Activated T-cell treated with anti-CD3 and anti-CD28 coated beads for 48 hours (primary cell): Measurements from ENCODE around the gene LOXL3.
"Not testable (repeated sequence)": the region's sequence is repeated elsewhere in the genome, so short reads cannot be mapped to it uniquely, and the experiment has no call there.

Source experiments
- DNase-seq: peaks from one replicate; pipeline ENCODE4 v3.0.0-alpha.2; 2020; ENCODE audit warnings: low read depth

LOXL3 gene

DNA sequence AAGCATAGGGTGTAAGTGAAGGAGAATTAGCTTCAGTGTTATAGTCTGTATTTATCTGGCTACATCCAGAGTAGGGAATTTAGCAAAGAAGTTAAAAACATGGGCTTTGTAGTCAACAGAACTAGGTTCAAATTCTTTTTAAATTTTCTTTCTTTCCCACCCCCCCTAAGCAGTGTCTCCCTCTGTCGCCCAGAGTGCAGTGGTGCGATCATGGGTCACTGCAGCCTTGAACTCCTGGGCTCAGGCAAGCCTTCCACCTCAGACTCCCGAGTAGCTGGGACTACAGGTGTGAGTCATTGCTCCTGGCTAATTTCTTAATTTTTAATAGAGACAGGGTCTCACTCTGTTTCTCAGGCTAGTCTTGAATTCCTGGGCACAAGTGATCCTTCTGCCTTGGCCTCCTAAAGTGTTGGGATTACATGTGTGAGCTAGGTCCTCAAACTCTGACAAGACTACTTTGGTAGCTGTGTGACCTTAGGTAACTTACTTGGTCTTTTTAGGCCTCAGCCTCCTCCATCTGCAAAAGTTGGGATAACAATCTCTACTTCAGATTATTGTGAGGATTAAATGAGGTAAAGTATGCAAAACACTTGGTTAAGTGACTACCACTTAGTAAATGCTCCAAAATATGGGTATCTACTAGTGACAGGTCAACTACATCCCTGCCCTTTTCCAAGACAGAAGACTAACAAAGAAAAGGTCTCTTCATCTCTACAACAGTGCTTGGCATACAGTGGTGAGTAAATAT lies 18.6 kb upstream of the LOXL3 start:
- DNase-seq = no peak

GRCh38 chr2:74571058-74571457 lies 17.3 kb upstream of the LOXL3 start:
- no peak for DNase-seq

- no peak for DNase-seq
Measured at GRCh38 chr2:74569686-74570085, 15.9 kb upstream of the LOXL3 start.

- DNase-seq = no peak
Measured at GRCh38 chr2:74567881-74568280, 14.1 kb upstream of the LOXL3 start.

DNA sequence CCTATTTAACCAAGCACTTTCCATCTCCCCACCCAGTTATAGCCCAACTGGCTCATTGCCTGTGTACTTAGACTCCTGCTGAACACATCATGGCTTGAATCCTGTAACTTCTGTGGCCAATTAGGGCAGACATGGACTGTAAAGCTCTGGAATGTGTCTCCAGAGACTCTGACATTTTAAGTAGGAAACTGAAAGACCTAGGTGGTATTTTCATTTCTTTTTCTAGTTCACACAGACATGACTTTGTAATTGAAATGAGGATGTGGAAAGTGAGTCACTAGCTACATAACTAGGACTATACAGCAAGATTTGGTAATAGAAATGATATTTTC lies 13.0 kb upstream of the LOXL3 start:
- no peak for DNase-seq

DNA sequence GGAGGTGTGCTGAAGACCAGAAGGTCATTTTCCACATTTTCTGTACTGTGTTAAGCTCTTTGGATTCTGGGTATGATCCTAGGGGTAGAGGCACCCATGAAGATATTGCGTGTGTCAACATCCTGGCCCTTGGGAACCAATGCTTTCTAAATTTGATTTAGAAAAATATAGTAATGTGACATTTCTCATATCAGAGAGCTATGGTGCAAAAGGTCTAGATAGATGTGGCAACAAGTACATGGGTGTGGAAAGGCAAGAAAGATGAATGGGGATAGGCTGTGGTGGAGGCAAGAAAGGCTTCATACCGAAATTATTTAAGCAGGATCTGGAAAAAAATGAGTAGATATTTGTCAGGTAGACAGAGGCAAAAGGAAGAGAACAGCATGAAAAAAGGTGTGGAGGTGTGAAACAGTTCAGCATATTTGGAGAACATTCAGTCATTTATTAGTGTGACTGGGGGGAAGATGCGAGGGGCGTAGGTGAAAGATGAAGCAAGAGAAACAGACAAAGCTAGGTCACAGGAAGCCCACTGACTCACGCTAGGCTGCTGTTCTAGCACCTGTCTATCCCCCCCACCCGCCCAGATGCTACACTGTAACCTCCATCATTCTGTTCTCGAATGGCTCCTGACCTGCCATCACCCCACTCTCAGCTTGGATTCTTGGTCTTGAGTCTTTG lies 12.5 kb upstream of the LOXL3 start:
- no peak for DNase-seq

DNA sequence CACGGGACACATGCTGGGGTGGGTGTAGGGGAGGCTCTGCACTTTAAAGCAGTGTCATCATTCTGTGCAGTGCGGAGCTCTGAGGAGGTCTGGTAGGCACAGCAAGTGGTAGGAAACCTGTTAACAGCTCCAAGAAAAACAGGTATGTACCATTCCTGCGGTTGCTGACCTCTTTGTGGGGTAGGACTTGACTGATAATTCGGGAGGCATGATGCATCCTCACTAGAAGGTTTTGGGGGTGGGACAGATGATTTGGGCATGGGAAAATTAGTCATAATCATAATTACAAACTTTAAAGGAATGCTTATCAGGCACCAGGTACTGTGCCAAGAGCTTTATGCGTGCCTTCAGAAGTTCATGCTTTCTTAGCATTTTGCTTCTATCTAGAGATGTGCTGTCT lies 10.5 kb upstream of the LOXL3 start:
- DNase-seq = no peak

GRCh38 chr2:74562126-74562775 lies 8.5 kb upstream of the LOXL3 start:
- no peak for DNase-seq

DNA sequence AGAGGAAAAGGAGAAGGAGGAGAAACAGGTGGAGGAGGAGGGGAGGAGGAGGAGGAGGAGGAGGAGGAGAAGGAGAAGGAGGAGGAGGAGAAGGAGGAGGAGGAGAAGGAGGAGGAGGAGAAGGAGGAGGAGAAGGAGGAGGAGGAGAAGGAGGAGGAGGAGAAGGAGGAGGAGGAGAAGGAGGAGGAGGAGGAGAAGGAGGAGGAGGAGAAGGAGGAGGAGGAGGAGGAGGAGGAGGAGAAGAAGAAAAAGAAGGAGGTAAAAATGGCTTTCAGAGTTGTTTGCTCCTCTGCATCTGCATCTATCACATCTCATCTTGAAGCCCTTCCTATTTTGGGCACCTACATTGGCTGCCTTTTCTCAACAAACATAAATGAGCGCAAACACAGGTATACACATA lies 7.3 kb upstream of the LOXL3 start:
- not testable (repeated sequence) for DNase-seq

DNA sequence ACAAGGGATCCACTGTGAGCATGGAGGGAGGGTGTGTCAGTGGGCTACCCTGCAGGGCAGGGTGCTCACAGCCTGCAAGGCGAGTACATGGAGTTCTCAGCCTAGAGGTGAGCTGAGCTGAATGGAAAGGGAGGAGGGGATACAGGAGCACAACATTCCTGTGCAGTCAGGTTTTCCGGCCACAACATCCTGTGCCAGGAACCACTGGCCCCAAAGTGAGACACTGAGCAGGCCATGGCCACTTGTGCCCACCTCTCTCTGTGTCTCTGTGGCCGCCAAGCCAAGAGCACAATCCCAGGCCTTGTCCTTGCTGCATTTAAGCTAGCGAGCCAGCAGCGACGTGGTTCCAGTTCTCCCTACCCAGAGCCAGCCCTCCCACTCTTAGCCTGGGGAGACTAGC lies 6.8 kb upstream of the LOXL3 start:
- DNase-seq = no peak

- no peak for DNase-seq
Measured at GRCh38 chr2:74559912-74560311, 6.2 kb upstream of the LOXL3 start.

DNA sequence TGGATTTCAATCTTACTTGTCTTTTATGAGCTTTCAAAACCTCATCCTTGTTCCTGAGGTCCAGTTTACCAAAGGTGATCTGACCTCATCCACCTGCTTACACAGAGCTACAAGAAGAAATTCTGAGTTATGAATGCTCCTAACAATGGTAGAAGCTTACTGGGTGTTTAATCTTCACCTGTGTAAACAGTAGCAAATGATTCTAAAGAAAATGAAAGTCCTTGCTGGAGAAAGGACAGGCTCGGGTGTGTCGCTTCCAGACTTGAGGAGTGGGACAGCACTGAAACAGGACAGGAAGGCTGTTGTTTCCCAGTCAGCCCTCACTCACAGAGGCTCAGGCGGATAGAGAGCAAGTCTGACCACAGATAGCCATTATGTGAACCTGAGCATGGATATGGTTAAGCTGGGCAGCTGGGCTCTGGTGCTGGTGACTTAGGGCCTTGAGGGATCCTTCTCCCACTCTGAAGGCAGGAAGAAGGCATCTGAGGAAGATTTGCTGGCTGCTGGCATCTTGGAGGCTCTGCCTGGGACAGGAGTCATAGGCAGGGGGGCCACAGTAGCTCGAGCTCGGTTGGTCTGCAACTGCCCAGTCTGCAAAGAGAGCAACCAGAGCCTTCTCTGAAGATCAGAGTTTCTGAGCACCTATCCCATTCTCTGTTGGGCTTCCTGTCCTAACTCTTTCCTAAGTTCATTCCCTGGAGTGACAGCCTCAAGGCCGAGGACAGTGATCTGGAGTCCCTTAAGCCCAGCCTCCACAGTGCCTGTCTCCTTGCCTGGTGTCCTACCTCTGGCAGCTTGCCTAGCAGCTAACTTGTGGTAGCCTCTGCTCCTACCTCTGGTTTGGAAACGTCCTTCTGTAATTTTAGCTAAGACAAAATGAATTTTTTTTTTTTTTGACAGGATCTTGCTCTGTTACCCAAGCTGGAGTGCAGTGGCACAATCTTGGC lies 4.8 kb upstream of the LOXL3 start:
- DNase-seq = no peak

DNA sequence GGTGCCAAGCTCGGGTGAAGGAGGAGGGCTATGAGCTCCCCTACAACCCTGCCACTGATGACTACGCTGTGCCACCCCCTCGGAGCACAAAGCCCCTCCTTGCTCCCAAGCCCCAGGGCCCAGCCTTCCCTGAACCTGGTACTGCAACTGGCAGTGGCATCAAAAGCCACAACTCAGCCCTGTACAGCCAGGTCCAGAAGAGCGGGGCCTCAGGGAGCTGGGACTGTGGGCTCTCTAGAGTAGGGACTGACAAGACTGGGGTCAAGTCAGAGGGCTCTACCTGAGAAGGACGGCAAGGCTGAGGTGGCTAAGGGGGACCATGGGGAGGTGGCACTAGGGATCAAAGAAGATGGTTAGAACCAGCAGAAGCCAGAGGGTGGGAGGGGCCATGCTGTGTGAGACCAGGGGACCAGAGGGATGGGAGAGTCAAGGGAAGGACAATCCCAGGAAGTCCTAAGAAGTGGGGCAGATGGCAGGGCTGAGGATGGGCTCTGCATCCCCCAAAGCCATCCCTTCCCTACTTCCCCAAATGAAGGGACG lies 3.2 kb upstream of the LOXL3 start:
- no peak for DNase-seq

DNA sequence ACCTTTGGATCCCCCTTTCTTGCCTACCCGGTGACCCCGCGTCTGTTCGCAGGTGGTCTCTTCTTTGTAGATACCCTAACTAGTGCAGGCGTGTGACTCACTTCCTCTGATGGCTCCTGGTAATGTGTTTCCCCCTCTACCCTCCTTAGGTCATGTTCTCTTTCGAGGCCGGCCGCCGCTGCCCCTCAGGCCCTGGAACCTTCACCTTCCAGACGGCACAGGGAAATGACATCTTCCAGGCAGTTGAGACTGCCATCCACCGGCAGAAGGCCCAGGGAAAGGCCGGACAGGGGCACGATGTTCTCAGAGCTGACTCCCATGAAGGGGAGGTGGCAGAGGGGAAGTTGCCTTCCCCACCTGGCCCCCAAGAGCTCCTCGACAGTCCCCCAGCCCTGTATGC lies 2.4 kb upstream of the LOXL3 start:
- no peak for DNase-seq

- DNase-seq = no peak
Measured at GRCh38 chr2:74555610-74556103, 1.9 kb upstream of the LOXL3 start.

DNA sequence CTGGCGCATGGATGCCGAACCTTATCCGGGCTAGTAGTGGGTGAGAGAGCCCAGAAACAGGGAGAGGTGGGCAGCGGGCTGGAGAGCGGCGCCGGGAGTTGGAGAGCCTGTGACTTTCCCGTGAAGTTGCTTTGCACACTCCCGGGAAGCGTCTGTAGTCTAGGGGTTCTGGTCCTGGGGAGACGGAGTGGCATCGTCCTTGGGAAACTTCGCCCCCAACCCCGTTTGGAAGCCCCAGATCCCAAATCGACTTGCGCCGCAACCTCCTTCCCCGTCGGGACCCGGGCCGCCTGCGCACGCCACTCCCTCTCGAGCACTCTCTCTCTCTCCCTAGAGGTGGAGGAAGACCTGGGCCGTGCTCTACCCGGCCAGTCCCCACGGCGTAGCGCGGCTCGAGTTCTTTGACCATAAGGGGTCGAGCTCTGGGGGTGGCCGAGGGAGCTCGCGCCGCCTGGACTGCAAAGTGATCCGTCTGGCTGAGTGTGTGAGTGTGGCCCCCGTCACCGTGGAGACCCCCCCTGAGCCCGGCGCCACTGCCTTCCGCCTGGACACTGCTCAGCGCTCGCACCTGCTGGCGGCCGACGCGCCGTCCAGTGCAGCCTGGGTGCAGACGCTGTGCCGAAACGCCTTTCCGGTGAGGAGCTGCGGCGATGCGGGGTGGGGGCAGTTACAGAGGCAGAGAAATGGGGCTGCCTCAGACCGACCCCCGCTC lies 1.2 kb upstream of the LOXL3 start:
- DNase-seq = no peak

- DNase-seq = no peak
Measured at GRCh38 chr2:74552914-74553811, 579 bp downstream of the LOXL3 start.

- no peak for DNase-seq
Measured at GRCh38 chr2:74551942-74552913, 1.5 kb downstream of the LOXL3 start.

- no peak for DNase-seq
Measured at GRCh38 chr2:74551530-74551929, 2.2 kb downstream of the LOXL3 start.
